ENCODE measurements around the gene TMCC2.

DNA sequence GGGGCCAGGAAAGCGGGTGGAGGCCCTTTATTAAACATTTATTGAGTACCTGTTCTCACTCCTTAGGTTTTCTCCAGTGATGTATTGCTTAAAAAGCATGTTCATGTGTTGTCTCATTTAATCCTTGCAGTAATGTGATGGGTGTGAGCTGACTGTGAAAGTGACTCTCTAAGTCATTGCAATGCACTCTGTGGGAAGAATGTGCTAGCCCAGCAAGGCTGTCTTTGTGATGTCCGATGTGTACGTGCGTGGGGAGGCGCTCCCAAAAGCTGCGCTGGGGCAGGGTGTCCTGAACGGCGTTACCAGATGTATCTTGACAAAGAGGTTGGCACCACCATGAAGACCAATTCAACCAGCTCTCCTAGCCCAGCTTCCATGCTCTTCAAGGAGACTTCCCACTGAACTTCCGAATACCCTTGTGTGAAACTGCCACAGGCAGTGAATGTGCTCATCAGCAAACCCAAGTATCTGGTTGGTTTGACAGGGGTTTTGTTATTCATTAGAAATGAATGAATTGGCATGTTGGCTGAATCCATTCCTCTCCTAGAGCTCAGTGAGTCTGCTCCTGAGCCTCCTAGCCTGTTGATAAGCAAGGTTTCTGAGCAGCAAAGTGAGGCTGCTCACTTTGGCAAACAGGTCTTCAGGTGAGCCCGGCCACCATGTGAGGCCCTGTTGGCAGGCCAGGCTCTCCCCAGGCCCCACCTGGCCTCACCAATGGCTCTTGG lies 65.8 kb downstream of the TMCC2 start:
- TF ChIP-seq CTCF (IDR thresholded peaks at IDR 0.05): no peak
- TF ChIP-seq, protein P1, sequence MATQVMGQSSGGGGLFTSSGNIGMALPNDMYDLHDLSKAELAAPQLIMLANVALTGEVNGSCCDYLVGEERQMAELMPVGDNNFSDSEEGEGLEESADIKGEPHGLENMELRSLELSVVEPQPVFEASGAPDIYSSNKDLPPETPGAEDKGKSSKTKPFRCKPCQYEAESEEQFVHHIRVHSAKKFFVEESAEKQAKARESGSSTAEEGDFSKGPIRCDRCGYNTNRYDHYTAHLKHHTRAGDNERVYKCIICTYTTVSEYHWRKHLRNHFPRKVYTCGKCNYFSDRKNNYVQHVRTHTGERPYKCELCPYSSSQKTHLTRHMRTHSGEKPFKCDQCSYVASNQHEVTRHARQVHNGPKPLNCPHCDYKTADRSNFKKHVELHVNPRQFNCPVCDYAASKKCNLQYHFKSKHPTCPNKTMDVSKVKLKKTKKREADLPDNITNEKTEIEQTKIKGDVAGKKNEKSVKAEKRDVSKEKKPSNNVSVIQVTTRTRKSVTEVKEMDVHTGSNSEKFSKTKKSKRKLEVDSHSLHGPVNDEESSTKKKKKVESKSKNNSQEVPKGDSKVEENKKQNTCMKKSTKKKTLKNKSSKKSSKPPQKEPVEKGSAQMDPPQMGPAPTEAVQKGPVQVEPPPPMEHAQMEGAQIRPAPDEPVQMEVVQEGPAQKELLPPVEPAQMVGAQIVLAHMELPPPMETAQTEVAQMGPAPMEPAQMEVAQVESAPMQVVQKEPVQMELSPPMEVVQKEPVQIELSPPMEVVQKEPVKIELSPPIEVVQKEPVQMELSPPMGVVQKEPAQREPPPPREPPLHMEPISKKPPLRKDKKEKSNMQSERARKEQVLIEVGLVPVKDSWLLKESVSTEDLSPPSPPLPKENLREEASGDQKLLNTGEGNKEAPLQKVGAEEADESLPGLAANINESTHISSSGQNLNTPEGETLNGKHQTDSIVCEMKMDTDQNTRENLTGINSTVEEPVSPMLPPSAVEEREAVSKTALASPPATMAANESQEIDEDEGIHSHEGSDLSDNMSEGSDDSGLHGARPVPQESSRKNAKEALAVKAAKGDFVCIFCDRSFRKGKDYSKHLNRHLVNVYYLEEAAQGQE (IDR thresholded peaks at IDR 0.05; ENCODE audit: insufficient read depth in 1 of 2, low read depth in 2 of 2, low read length in 1 of 2): no peak
